IMR-90 (cell line): ENCODE measurements around the gene ZFYVE1. TPM values are rescaled to one million over a fixed set of nuclear protein-coding genes. Genes with fewer than 3 reads are reported as not detected.

Experiments used
- ATAC-seq: fragments of 200-7000 bp; cut with Tn5 transposase; 2 replicates; pipeline ENCODE4 v1.9.1; 2020; ENCODE audit warnings: low read depth, mild to moderate bottlenecking, moderate library complexity
- BruUV-seq: library from RNA; stranded (reverse); fragments of 400-500 nt; replicated peaks from 2 replicates; lab custom pipeline; 2021; lab: Mats Ljungman, UMichigan
- CTCF ChIA-PET: fragments of 300-600 bp; formaldehyde crosslinking; extraction: SDS; loops from one replicate; lab custom pipeline; 2021; ENCODE audit warnings: antibody characterized with exemption; lab: Yijun Ruan, JAX
- POLR2A ChIA-PET: fragments of 300-600 bp; sonication (Branson Sonifier 250); formaldehyde crosslinking; loops from one replicate; lab custom pipeline; 2022; ENCODE audit warnings: antibody characterized with exemption; ENCODE audit not compliant: unreplicated experiment; lab: Charles Lee
- DNase-seq: peaks from one replicate; pipeline ENCODE4 v3.0.0; 2013
- H2AFZ ChIP-seq: replicated peaks from 2 replicates; pipeline ENCODE3; 2013; ENCODE audit warnings: low read length, mild to moderate bottlenecking; ENCODE audit not compliant: poor library complexity
- H2AK5ac ChIP-seq: 2 replicates; pipeline ENCODE4 v1.6.1; 2013; ENCODE audit warnings: low read depth, low read length, inconsistent platforms
- H2AK9ac ChIP-seq: replicated peaks from 2 replicates; pipeline ENCODE3; 2013; ENCODE audit warnings: mild to moderate bottlenecking, low read depth, low read length, moderate library complexity; ENCODE audit not compliant: poor library complexity
- H2BK120ac ChIP-seq: 2 replicates; pipeline ENCODE4 v1.6.1; 2013; ENCODE audit warnings: low read depth, low read length, inconsistent platforms
- H2BK15ac ChIP-seq: 3 replicates; pipeline ENCODE4 v1.6.1; 2013; ENCODE audit warnings: low read depth, low read length, inconsistent platforms
- H2BK20ac ChIP-seq: 2 replicates; pipeline ENCODE4 v1.6.1; 2013; ENCODE audit warnings: low read depth, mild to moderate bottlenecking, inconsistent platforms, low read length, moderate library complexity
- H2BK5ac ChIP-seq: 2 replicates; pipeline ENCODE4 v1.6.1; 2013; ENCODE audit warnings: mild to moderate bottlenecking, low read depth, low read length, inconsistent platforms; ENCODE audit not compliant: poor library complexity, severe bottlenecking
- H3K14ac ChIP-seq: replicated peaks from 2 replicates; pipeline ENCODE4 v1.6.1; 2013; ENCODE audit warnings: low read depth, low read length, inconsistent platforms
- H3K18ac ChIP-seq: 2 replicates; pipeline ENCODE4 v1.6.1; 2013; ENCODE audit warnings: low read depth, low read length, control low read depth
- H3K23ac ChIP-seq: 2 replicates; pipeline ENCODE4 v1.6.1; 2013; ENCODE audit warnings: low read depth, low read length, inconsistent platforms
- H3K27ac ChIP-seq: 2 replicates; pipeline ENCODE4 v1.5.1; 2013; ENCODE audit warnings: mild to moderate bottlenecking, control low read depth, low read length; ENCODE audit not compliant: insufficient read depth
- H3K27me3 ChIP-seq: 2 replicates; pipeline ENCODE4 v1.6.1; 2013; ENCODE audit warnings: low read length; ENCODE audit not compliant: control insufficient read depth, insufficient read depth
- H3K36me3 ChIP-seq: 2 replicates; pipeline ENCODE4 v1.6.1; 2013; ENCODE audit warnings: low read length, mixed read lengths; ENCODE audit not compliant: control insufficient read depth, insufficient read depth
- H3K4ac ChIP-seq: 2 replicates; pipeline ENCODE4 v1.6.1; 2013; ENCODE audit warnings: low read depth, low read length, inconsistent platforms
- H3K4me1 ChIP-seq: 2 replicates; pipeline ENCODE4 v1.6.1; 2013; ENCODE audit warnings: low read length, mixed read lengths; ENCODE audit not compliant: control insufficient read depth, insufficient read depth
- H3K4me2 ChIP-seq: 2 replicates; pipeline ENCODE4 v1.6.1; 2013; ENCODE audit warnings: low read depth, mild to moderate bottlenecking, control low read depth, low read length, moderate library complexity
- H3K4me3 ChIP-seq: 2 replicates; pipeline ENCODE4 v1.5.1; 2013; ENCODE audit warnings: low read depth, mild to moderate bottlenecking, control low read depth, low read length, moderate library complexity; ENCODE audit not compliant: insufficient read depth
- H3K56ac ChIP-seq: 2 replicates; pipeline ENCODE4 v1.6.1; 2013; ENCODE audit warnings: low read length, inconsistent platforms; ENCODE audit not compliant: insufficient read depth; ENCODE audit errors: extremely low read depth
- H3K79me1 ChIP-seq, 2 experiments: 2 replicates each; pipeline ENCODE4 v1.6.1; 2013; ENCODE audit warnings: low read length in 2 of 2, inconsistent platforms in 1 of 2, low read depth in 1 of 2
- H3K9ac ChIP-seq: 2 replicates; pipeline ENCODE4 v1.6.1; 2013; ENCODE audit warnings: low read depth, low read length, control low read depth
- H3K9me1 ChIP-seq: 2 replicates; pipeline ENCODE4 v1.6.1; 2013; ENCODE audit warnings: low read length, inconsistent platforms; ENCODE audit not compliant: insufficient read depth
- H3K9me3 ChIP-seq: 2 replicates; pipeline ENCODE4 v1.6.1; 2013; ENCODE audit warnings: low read length; ENCODE audit not compliant: control insufficient read depth, insufficient read depth
- H4K20me1 ChIP-seq: 2 replicates; pipeline ENCODE4 v1.6.1; 2013; ENCODE audit warnings: low read length, inconsistent platforms; ENCODE audit not compliant: insufficient read depth
- H4K5ac ChIP-seq: 2 replicates; pipeline ENCODE4 v1.6.1; 2013; ENCODE audit warnings: mild to moderate bottlenecking, low read depth, low read length, control low read depth
- H4K8ac ChIP-seq, 2 experiments: 2 replicates each; pipeline ENCODE4 v1.6.1; 2013; ENCODE audit warnings: low read depth in 2 of 2, low read length in 2 of 2, control low read depth in 1 of 2, inconsistent platforms in 1 of 2
- H4K91ac ChIP-seq: 2 replicates; pipeline ENCODE4 v1.6.1; 2013; ENCODE audit warnings: low read depth, low read length, inconsistent platforms; ENCODE audit not compliant: insufficient read depth
- CHD1 ChIP-seq: IDR thresholded peaks from 2 replicates; pipeline ENCODE4 v1.6.1; 2012; ENCODE audit warnings: low read depth, low read length, improper control_type of control experiment
- RAD21 ChIP-seq: IDR thresholded peaks from 2 replicates; pipeline ENCODE4 v1.6.1; 2012; ENCODE audit warnings: low read length, improper control_type of control experiment
- WGBS, 2 experiments: methylation state at CpG; one replicate each; pipeline versions ENCODE4 v1.1.5 to v1.1.7; 2013; ENCODE audit warnings: missing lambda C conversion rate in 2 of 2; ENCODE audit not compliant: insufficient read length in 1 of 2; ENCODE audit errors: extremely low coverage in 2 of 2; 5-methylcytosine and 5-hydroxymethylcytosine counted together
- dilution Hi-C: fragments of 300-500 bp; cut with HindIII; formaldehyde crosslinking; loops from one replicate; pipeline ENCODE4 v1.14.3; 2018; ENCODE audit warnings: low sequenced_read_pairs; ENCODE audit not compliant: unreplicated experiment
- in situ Hi-C: fragments of 300-500 bp; cut with MboI; formaldehyde crosslinking; loops from 3 replicates; pipeline ENCODE4 v1.14.3; 2019; ENCODE audit warnings: low sequenced_read_pairs, inconsistent platforms, mixed read lengths
- intact Hi-C: fragments of 100-400 bp; cut with micrococcal nuclease; formaldehyde crosslinking; loops from 2 replicates; pipeline ENCODE4 v1.10.0; 2022
- polyA plus RNA-seq, 3 experiments: library from polyadenylated mRNA; depleted of rRNA; stranded (reverse); fragments of >200 nt; gene quantifications; 2 replicates each; pipeline ENCODE4 v1.2.3, GENCODE V29; 2012; ENCODE audit warnings: low replicate concordance in 1 of 3
- total RNA-seq: library from RNA; depleted of rRNA; stranded (reverse); fragments of >200 nt; gene quantifications from 2 replicates; pipeline ENCODE4 v1.2.3, GENCODE V29; 2012

The ZFYVE1 gene
- total and polyA plus RNA-seq, 2 of the 4 experiments (the other 2 are of a cell fraction): 12.2 to 14.2 TPM

DNA sequence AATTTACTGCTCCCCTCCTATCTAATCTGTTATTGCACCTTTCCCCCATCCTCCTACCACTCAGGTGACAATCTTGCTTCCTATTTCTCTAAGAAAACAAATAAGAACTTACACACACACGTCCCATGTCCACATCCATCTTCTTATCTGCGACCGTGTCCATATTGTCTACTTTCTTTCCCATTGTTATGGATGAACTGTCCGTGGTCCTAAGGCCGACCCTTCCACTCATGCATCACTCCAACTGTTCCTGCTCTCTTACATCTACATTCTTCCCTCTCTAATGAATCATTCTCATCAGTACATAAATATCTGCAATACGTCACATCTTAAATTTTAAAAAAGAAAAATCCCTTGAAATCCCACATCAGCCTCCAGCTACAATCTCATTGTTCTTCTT lies 30.0 kb downstream of the ZFYVE1 start:
- no peak overlapping the region for H3K56ac ChIP-seq
- H3K36me3 ChIP-seq: peaks cover 37% of the 10 kb centered on the region
- H3K18ac ChIP-seq: no peak overlapping the region
- no peak overlapping the region for H3K4me3 ChIP-seq
- H4K91ac ChIP-seq: no peak overlapping the region
- in situ Hi-C loops (no loop called here), intact Hi-C loops (no loop called here), dilution Hi-C loops (no loop called here)
- ATAC-seq (no peak), DNase-seq (no peak)
- H2BK120ac ChIP-seq: no peak overlapping the region
- H3K27me3 ChIP-seq: no peaks in the 10 kb centered on the region
- no peaks in the 10 kb centered on the region for H3K4me1 ChIP-seq
- H2BK20ac ChIP-seq: no peak overlapping the region
- no peak overlapping the region for H4K5ac ChIP-seq
- H2AK5ac ChIP-seq: no peak overlapping the region
- H3K27ac ChIP-seq: no peak overlapping the region
- no peak overlapping the region for H3K9ac ChIP-seq
- H4K20me1 ChIP-seq: peaks cover 15% of the 10 kb centered on the region; the same call in 1 of the 2 replicates
- no peaks in the 10 kb centered on the region for H3K9me3 ChIP-seq
- H3K9me1 ChIP-seq: no peaks in the 10 kb centered on the region; the same call in 1 of the 2 replicates
- no TSS peak for BruUV-seq
- no peak overlapping the region for H3K4me2 ChIP-seq
- H3K4ac ChIP-seq: no peak overlapping the region
- POLR2A ChIA-PET: no interaction called here
- TF ChIP-seq RAD21 (no peak), CHD1 (no peak)
- H2BK15ac ChIP-seq: no peak overlapping the region
- no peak overlapping the region for H2BK5ac ChIP-seq
- CTCF ChIA-PET: no interaction called here
- no peak overlapping the region for H3K14ac ChIP-seq
- H2AFZ ChIP-seq: no peak overlapping the region
- H3K23ac ChIP-seq: no peak overlapping the region
- WGBS, 2 experiments: 70% methylated on average over 6 of the region's 6 CpGs; no CpG with 5 or more reads in 1 of the 2 experiments
- peaks cover 40 to 58% of the 10 kb centered on the region in 2 experiments for H3K79me1 ChIP-seq
- H2AK9ac ChIP-seq: no peak overlapping the region
- no peak overlapping the region for H4K8ac ChIP-seq
